Measurements from ENCODE around the gene IST1. TPM values are rescaled to one million over a fixed set of nuclear protein-coding genes. Genes with fewer than 3 reads are reported as not detected.

Gene IST1
- total and polyA plus RNA-seq, 10 of the 15 experiments (the other 5 are each of a cell fraction or from before 2014, with no cell fraction given): 97.3 to 293 (median 138) TPM

- ATAC-seq: no peak
- H3K79me2 ChIP-seq (ENCODE audit: control insufficient read depth, insufficient read depth, low read length): no peaks in the 10 kb centered on the region
- no peak overlapping the region for H3K4me3 ChIP-seq
- H3K27me3 ChIP-seq (replicated peaks in 1 of 2; ENCODE audit: control insufficient read depth in 2 of 2, insufficient read depth in 2 of 2, low read length in 1 of 2): no peaks in the 10 kb centered on the region
- TF ChIP-seq MTA3 (IDR thresholded peaks at IDR 0.05; ENCODE audit: borderline replicate concordance, low read length) (no peak), ZBTB4 (CRISPR knock-in tag; IDR thresholded peaks at IDR 0.05) (no peak), CEBPB (IDR thresholded peaks at IDR 0.05; ENCODE audit: borderline replicate concordance in 1 of 2, low read depth in 2 of 2, low read length in 2 of 2) (no peak), RFX5 (IDR thresholded peaks at IDR 0.05; ENCODE audit: low read depth, low read length) (peak; percentile 71; the same call in 1 of the 2 replicates), HDAC6 (IDR thresholded peaks at IDR 0.05; ENCODE audit: unreplicated experiment) (no peak), CREB1 (IDR thresholded peaks at IDR 0.05; ENCODE audit: low read depth) (peak; percentile 53; the same call in 1 of the 2 replicates)
- SMC1A ChIA-PET (ENCODE audit: uncharacterized antibody, unreplicated experiment): interaction anchor here (0.6 to 1.8 kb wide), 2 partner anchors 54 to 274 kb away, joined by 3 to 5 read pairs; no protein-coding TSS in a partner anchor
- RAD21 ChIA-PET (ENCODE audit: unreplicated experiment): interaction anchor here (1.3 kb wide), 1 partner anchor 71 kb away, joined by 5 read pairs; no protein-coding TSS in a partner anchor
- intact Hi-C loops (cut with micrococcal nuclease; ENCODE audit: unreplicated experiment): no loop called here
- H3K9ac ChIP-seq (ENCODE audit: control insufficient read depth, insufficient read depth, low read length): no peak overlapping the region
- no peaks in the 10 kb centered on the region for H4K20me1 ChIP-seq (ENCODE audit: control insufficient read depth, insufficient read depth)
- CTCF ChIA-PET: interaction anchor here (0.7 to 1.1 kb wide), 4 partner anchors 17 to 343 kb away, joined by 3 to 4 read pairs (median 3); no protein-coding TSS in a partner anchor
- H3K4me2 ChIP-seq (ENCODE audit: control insufficient read depth, insufficient read depth): no peak overlapping the region
- no peaks in the 10 kb centered on the region; the same call in 1 of the 3 replicates for H3K9me3 ChIP-seq (replicated peaks; ENCODE audit: control insufficient read depth, insufficient read depth, low read length)
- H3K4me1 ChIP-seq (ENCODE audit: control insufficient read depth, insufficient read depth, low read length): peaks cover 13% of the 10 kb centered on the region
- DNase-seq (ENCODE audit: low read depth, low spot score): no peak
- POLR2A ChIA-PET: no interaction called here
- no peak overlapping the region for H3K27ac ChIP-seq (ENCODE audit: control insufficient read depth, insufficient read depth)
- no peaks in the 10 kb centered on the region for H3K36me3 ChIP-seq (ENCODE audit: control insufficient read depth in 2 of 2, insufficient read depth in 2 of 2, low read length in 1 of 2)
- WGBS (ENCODE audit: insufficient coverage, insufficient replicate concordance, low lambda C conversion rate, missing lambda C conversion rate): 49% methylated on average over 5 of the region's 5 CpGs
- BruUV-seq (replicated peaks): no TSS peak
- FAIRE-seq: peak; percentile 57
- in situ Hi-C loops (cut with MboI): no loop called here
- H2AFZ ChIP-seq (ENCODE audit: control insufficient read depth, low read depth, low read length): no peak overlapping the region
Observed at GRCh38 chr16:71954180-71954579, 58.8 kb downstream of the IST1 start.

Measured in GM12878 (cell line).